GM18511 (cell line): ENCODE measurements around the gene MNS1.
"Not testable (repeated sequence)": the region's sequence is repeated elsewhere in the genome, so short reads cannot be mapped to it uniquely, and the experiment has no call there.

Experiments used
- ATAC-seq: cut with Tn5 transposase; IDR thresholded peaks from one replicate; pipeline ENCODE4 v1.9.1; 2021; ENCODE audit warnings: mild to moderate bottlenecking, moderate library complexity; ENCODE audit not compliant: unreplicated experiment

Gene MNS1

DNA sequence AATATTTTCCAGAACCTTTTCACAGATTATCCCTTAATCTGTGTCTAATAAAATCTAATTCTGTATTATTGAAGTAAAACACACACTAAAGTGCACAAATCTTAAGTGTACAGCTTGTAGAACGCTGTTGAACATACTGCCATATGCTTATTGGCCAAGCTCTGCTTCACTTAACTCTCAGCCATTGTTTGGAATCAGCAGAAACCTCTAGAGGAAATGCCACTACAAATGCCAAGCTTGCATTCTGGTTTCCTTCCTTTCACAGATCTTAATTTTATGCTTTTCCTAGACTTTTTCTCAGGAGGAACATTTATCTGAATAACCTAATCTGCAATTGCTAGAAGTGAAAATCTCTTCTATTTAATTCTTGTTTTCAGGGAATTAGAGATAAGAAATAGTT lies 10.1 kb downstream of the MNS1 start:
- no peak for ATAC-seq

DNA sequence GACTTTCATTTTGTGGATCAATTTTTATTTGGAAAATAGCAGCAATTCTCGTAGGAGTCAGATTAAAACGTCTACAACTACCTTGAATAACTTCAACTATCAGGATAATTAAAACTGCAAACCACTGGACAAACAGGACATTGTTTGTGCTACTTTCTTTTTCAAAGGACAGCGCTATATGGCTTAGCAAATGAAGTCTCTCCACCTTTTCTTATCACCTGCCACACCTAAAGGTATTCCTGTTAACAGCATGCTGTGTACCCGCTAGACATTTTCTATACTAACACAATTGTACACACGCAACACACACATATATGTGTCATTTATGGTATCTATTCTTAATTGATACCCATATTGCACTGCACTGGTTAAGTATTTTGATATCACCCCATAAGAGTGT lies 19.2 kb downstream of the MNS1 start:
- no peak for ATAC-seq

DNA sequence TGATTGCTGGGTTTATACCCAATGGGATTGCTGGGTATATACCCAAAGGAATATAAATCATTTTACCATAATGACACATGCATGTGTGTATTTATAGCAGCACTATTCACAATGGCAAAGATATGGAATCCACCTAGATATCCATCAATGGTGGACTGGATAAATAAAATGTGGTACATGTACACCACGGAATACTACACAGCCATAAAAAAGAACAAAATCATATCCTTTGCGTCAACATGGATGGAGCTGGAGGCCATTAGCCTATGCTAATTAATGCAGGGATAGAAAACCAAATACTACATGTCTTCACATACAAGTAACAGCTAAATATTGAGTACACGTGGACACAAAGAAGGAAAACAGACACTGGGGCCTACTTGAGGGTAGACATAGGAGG lies 22.6 kb downstream of the MNS1 start:
- no peak for ATAC-seq

DNA sequence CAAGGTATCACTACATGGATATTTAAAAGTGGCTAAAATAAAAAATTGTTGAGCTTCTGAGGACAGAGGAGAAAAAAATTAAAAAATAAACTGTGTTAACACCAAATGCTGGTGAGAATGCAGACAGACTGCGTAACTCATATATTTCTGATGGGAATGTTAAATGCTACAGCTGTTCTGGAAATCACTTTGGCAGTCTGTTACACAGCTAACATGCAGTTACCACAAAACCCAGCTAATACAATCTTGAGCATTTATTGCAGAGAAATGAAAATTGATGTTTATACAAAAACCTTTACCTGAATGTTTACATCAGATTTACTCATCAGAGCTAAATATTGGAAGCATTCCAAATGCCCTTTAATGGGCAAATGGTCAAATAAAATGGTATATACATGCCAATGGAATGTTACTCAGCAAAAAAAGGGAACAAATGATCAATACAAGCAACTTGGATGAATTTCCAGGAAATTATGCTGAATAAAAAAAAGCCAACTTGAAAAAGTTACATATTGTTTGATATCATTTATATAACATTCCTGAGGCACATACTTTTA lies 24.6 kb downstream of the MNS1 start:
- no peak for ATAC-seq

DNA sequence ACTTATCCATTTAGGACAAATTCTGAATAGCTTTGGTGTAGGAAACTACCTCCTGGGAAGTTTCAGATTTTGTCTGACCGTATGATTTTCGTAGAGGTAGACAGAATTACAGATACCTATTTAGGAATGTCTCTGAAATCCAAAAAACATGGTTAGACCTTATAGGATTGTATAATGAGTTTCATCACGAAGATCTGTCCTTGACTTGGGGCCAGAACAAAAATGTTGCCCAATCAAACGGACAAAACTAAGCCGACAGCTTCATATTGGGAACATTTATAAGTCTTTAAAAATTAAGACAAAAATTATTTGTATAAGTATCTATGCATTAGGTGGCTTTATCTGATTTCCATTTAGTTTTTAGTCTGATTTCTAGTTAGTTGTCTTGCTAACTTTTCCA lies 32.6 kb downstream of the MNS1 start:
- no peak for ATAC-seq

DNA sequence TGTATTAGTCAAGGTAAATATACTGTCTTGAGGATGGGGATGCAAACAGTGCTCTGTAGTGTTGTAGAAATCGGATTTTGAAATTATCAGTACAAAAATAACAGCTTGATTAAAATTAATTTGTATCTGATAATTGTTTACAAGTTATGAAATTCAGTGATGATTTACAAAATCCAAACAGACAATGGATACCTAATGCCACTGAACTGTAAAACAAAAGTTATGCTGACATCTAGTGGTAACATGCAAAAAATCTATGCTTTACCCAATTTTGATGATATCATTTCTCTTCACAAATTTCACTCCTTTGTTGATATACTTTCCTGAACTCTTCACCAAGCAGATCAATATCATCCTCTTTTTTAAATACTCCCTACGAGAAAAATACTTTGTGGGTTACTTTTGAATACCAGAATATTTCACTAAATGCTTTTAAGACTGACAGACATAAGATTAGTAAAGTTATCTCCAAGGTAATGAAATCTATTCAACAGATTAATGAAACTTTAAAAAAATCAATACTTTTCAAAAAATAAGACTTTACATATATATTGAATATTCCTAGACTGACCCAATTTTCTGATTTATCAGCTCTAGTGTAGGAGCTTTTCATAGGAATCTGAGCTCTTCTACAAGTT lies 36.0 kb downstream of the MNS1 start:
- ATAC-seq: peak; percentile 62

DNA sequence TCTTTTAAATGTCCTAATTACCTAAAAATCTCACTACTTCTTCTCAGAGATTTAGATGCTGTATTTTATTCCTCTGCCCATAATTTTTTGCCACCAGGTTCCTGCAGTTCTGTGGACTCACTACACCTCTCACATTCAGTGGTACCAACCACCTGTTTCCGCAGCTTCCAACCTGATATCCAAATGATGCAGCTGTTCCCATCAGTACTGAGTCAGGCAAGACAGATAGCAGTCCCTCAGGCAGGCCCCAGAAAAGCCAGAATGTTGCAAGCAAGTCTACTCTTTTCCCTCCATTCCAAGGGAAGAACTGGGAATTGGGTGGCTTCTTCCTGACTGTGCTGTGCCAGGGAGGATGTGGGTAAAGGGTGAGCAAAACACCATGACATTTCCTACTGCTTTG lies 39.0 kb downstream of the MNS1 start:
- ATAC-seq: no peak

- ATAC-seq: no peak
Observed at GRCh38 chr15:56425276-56425675, 39.7 kb downstream of the MNS1 start.

DNA sequence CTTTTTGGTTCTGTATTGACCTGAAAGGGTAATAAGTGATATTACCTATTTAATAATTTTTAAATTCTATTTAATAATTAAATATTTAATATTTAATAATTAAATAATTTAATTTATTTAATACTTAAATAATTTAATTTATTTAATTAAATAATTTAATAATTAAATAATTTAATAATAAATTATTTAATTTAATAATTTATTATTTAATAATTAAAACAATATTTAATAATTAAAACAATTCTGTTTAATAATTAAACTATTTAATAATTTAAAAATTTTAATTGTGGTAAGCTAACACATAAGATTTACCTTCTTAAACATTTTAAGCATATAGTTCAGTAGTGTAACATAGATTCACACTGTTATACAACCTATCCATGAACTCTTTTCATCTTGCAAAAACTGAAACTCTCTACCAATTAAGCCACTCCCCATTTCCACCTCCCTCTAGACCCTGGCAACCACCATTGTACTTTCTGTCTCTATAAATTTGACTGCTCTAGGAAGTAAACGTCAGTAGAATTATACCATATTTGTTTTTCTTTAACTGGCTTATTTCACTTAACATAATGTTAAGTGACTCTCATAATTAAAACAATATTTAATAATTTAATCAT lies 51.7 kb downstream of the MNS1 start:
- ATAC-seq: not testable (repeated sequence)

DNA sequence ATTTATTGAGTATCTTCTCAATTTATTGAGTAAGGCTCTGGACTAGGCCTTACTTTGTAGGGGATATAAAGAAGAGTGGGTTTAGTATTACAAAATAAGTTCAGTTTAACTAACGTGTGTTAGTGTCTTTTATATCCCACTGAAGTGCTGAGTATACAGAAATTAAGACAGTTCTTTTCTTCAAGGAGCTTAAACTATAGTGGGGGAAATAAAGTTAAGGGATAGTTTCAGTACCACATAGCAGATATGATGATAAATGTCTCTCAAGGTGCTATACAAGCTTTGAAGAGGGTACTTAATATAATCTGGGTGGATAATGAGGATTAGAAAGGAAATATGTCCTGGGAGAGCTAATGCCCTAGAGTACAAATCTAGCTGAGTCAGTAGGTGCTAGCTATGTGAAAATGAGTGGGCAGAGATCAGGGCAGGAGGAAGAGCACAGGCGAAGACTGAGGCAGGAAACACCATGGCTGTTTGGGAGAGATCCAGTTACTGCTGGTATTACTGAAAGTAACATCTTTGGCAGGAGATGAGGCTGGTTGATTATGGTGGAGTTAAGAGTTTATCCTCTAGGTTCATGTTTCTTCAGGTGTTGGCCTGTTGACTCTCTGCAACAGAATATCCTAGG lies 53.7 kb downstream of the MNS1 start:
- no peak for ATAC-seq

DNA sequence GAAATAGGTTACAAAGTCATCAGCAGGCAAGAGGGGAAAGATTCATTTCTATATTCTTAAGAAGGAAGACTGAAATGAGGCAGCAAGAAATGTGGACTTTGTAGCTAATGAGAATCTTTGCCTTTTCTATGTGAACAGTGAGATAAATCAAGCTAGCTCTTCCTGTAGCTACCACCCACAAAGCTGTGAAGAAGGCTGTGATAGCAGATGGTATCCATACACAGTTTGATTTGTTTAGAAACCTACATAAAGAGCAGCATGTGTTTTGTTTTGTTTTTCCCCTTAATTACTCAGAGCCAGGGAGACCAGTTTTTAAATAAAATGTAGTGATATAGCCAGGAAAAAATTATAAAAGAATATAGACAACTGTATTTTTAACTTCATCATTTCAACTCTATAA lies 54.2 kb downstream of the MNS1 start:
- ATAC-seq: no peak

DNA sequence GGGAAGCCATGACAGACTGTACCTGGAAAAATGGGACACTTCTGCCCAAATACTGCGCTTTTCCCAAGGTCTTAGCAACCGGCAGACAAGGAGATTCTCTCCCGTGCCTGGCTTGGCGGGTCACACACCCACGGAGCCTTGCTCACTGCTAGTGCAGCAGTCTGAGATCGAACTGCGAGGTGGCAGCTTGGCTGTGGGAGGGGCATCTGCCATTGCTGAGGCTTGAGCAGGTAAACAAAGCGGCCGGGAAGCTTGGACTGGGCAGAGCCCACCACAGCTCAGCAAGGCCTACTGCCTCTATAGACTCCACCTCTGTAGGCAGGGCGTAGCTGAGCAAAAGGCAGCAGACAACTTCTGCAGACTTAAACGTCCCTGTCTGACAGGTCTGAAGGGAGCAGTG lies 65.7 kb downstream of the MNS1 start:
- not testable (repeated sequence) for ATAC-seq

GRCh38 chr15:56397325-56397724 lies 67.6 kb downstream of the MNS1 start:
- not testable (repeated sequence) for ATAC-seq

DNA sequence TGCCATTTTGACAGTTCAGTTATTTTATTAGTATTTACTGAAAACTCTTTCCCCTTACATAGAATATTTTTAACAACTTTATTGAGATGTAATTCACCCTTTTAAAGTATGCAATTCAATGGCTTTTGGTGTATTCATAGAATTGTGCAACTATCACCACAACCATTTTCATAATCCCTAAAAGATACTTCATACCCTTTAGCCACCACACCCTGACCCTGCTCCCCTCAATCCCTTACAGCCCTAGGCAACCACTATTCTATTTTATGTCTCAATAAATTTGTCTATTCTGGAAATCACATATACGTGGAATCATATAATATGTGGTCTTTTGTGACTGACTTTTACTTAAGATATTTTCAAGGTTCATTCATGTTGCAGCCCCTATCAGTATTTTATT lies 70.0 kb downstream of the MNS1 start:
- ATAC-seq: no peak

GRCh38 chr15:56393277-56393676 lies 71.7 kb downstream of the MNS1 start:
- ATAC-seq: no peak

DNA sequence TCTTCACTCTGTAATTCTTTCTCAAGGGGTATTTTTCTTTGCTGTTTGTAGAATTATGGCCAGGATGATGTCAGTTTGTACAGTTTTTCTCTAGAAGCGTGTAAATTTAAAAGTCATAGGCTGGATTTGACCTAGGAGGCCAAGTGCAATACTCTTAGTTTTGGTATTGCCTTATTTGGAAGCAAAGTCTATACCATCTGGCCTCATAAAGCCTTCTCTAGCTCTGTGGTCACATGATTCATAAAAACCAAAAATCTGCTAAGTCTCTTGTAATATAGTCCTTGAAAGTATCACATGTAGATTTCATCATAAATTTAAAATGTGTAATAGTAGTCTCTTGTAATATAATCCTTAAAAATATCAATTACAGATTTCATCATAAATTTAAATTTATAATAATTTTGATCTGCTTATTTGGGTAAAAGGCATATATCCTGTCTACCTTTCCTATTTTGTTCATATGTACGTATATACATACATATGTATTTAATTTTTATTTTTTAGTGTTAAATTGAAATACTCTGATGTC lies 74.1 kb downstream of the MNS1 start:
- no peak for ATAC-seq

GRCh38 chr15:56385908-56386307 lies 79.0 kb downstream of the MNS1 start:
- no peak for ATAC-seq

DNA sequence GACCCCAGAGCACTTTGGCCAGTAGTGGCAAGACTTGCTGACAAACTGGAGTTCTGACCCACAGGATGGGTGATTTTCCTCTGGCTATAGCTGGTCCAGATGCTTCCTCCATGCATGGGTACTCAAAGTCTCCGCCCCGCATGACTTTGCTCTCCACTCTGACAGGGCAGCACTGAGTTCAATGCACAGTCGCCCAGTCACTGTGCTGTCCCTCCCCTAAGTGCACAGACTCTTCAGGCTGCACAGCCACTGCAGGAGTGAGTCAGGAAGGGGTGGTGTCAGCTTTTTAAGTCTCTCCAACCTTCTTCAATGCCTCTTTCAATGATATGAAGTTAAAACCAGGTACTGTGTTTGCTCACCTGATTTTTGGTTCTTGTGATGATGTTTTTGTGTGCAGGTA lies 81.9 kb downstream of the MNS1 start:
- ATAC-seq: no peak
